Keratinocyte (primary cell): ENCODE measurements around the gene CBL. TPM values are rescaled to one million over a fixed set of nuclear protein-coding genes. Genes with fewer than 3 reads are reported as not detected.

Experiments used
- DNase-seq: peaks from one replicate; pipeline ENCODE4 v3.0.0-alpha.2; 2011; ENCODE audit warnings: low read depth, missing footprints, low spot score
- FAIRE-seq: peaks from 2 replicates; lab custom pipeline; 2011; peaks lifted over from hg19 to GRCh38; lab: Jason Lieb, UNC
- H2AFZ ChIP-seq: 2 replicates; pipeline ENCODE4 v1.6.0; 2012; ENCODE audit warnings: low read length, control low read depth, inconsistent platforms; ENCODE audit not compliant: control insufficient read depth
- H3K27ac ChIP-seq: 2 replicates; pipeline ENCODE4 v1.5.1; 2011; ENCODE audit warnings: low read length; ENCODE audit not compliant: control insufficient read depth, insufficient read depth
- H3K27me3 ChIP-seq: 3 replicates; pipeline ENCODE4 v1.6.0; 2011; ENCODE audit warnings: low read length; ENCODE audit not compliant: control insufficient read depth, insufficient read depth; ENCODE audit errors: extremely low read depth
- H3K36me3 ChIP-seq, 2 experiments: 2 replicates in 1 of 2; 3 replicates in 1 of 2; pipeline ENCODE4 v1.5.1; 2011; ENCODE audit warnings: low read length in 2 of 2, mild to moderate bottlenecking in 1 of 2; ENCODE audit not compliant: control insufficient read depth in 2 of 2, insufficient read depth in 2 of 2; ENCODE audit errors: extremely low read depth in 1 of 2
- H3K4me1 ChIP-seq: 3 replicates; pipeline ENCODE4 v1.5.1; 2011; ENCODE audit warnings: low read length; ENCODE audit not compliant: control insufficient read depth, insufficient read depth; ENCODE audit errors: extremely low read depth
- H3K4me2 ChIP-seq: 3 replicates; pipeline ENCODE4 v1.6.0; 2011; ENCODE audit warnings: low read depth, low read length; ENCODE audit not compliant: control insufficient read depth, insufficient read depth; ENCODE audit errors: extremely low read depth
- H3K4me3 ChIP-seq, 3 experiments: fragments of 200-600 bp in 1 of 3; sonication (generic) in 1 of 3; 2 replicates in 2 of 3; 3 replicates in 1 of 3; pipeline ENCODE4 v1.5.1; 2011 to 2016; ENCODE audit warnings: low read length in 3 of 3, mild to moderate bottlenecking in 3 of 3, control low read depth in 2 of 3, inconsistent platforms in 1 of 3, low read depth in 1 of 3, mixed read lengths in 1 of 3, mixed run types in 1 of 3, moderate library complexity in 1 of 3; ENCODE audit not compliant: control insufficient read depth in 2 of 3, insufficient read depth in 2 of 3; ENCODE audit errors: extremely low read depth in 1 of 3
- H3K79me2 ChIP-seq: 2 replicates; pipeline ENCODE4 v1.6.0; 2012; ENCODE audit warnings: low read length; ENCODE audit not compliant: control insufficient read depth, insufficient read depth
- H3K9ac ChIP-seq: 3 replicates; pipeline ENCODE4 v1.6.0; 2011; ENCODE audit warnings: low read length; ENCODE audit not compliant: control insufficient read depth, insufficient read depth; ENCODE audit errors: extremely low read depth
- H3K9me1 ChIP-seq: 3 replicates; pipeline ENCODE4 v1.6.0; 2011; ENCODE audit warnings: low read length; ENCODE audit not compliant: control insufficient read depth, insufficient read depth; ENCODE audit errors: extremely low read depth
- H3K9me3 ChIP-seq: 2 replicates; pipeline ENCODE4 v1.5.1; 2012; ENCODE audit warnings: low read depth, low read length; ENCODE audit not compliant: control insufficient read depth
- H4K20me1 ChIP-seq: 3 replicates; pipeline ENCODE4 v1.6.0; 2011; ENCODE audit warnings: low read length; ENCODE audit not compliant: control insufficient read depth, insufficient read depth; ENCODE audit errors: extremely low read depth
- CTCF ChIP-seq, 3 experiments: IDR thresholded peaks in 1 of 3; conservative IDR thresholded peaks in 1 of 3; optimal IDR thresholded peaks in 1 of 3; 2 replicates in 2 of 3; 3 replicates in 1 of 3; pipeline versions ENCODE3 to v1.5.1; 2011; ENCODE audit warnings: low read length in 3 of 3, mild to moderate bottlenecking in 3 of 3, moderate library complexity in 2 of 3, control low read depth in 1 of 3, inconsistent platforms in 1 of 3; ENCODE audit not compliant: insufficient read depth in 2 of 3; ENCODE audit errors: extremely low read depth in 1 of 3
- EZH2 ChIP-seq: IDR thresholded peaks from one replicate; pipeline ENCODE4 v1.6.1; 2012; ENCODE audit warnings: inconsistent platforms, mild to moderate bottlenecking, low read length, moderate library complexity
- dilution Hi-C: fragments of 300-500 bp; cut with MboI; formaldehyde crosslinking; loops from one replicate; pipeline ENCODE4 v1.7.0; 2020; ENCODE audit warnings: low sequenced_read_pairs; ENCODE audit not compliant: extremely low pct_ligation_motif_present
- polyA plus RNA-seq, 5 experiments: library from polyadenylated mRNA; depleted of rRNA in 3 of 5; stranded (reverse) in 3 of 5; stranded (forward) in 1 of 5; unstranded in 1 of 5; fragments of >200 nt; gene quantifications; 1 replicate in 1 of 5; 2 replicates in 3 of 5; 3 replicates in 1 of 5; pipeline versions ENCODE4 v1.2.1 to v1.2.3, GENCODE V29; 2011 to 2012; ENCODE audit warnings: missing spikeins in 2 of 5, low read depth in 1 of 5, low replicate concordance in 1 of 5

The CBL gene
- polyA plus RNA-seq, 1 donor (not counting 4 experiments of a cell fraction or from before 2014, with no cell fraction given) = 14.1 TPM

DNA sequence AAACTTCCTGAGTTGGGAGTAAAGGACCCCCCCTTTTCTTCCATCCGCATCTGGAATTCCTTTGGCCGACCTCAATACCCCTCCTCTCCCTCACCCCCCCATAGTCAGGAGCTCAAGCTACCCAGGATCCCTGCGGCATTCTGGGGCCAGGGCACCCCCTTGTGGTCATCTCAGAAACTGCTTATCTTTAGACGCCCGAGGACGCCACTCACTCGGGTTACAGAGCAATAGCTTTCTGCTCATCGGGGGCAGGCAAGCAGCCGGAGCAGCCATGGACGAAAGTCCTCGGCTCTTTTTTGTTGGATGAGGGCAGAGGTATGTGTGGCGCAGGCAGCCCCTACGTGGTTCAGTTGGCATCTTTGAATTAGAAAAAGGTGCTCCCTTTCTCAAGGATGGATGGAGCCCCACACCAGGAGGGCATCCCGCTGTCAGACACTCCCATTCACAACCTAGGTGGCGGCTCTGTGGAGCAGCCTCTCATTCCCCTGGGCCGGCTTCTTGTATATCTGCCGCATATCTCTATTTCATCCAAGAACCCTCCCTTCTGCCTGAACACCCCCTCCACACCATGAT is 132.3 kb downstream of the CBL start:
- peaks cover 26% of the 10 kb centered on the region for H3K79me2 ChIP-seq
- no peak overlapping the region for H3K4me3 ChIP-seq
- H3K27me3 ChIP-seq = peaks cover 34% of the 10 kb centered on the region
- no peak for FAIRE-seq
- H2AFZ ChIP-seq = no peak overlapping the region
- H3K36me3 ChIP-seq = peaks cover 4 to 14% of the 10 kb centered on the region in 2 experiments
- dilution Hi-C loops = no loop called here
- DNase-seq = no peak
- no peaks in the 10 kb centered on the region for H3K9me1 ChIP-seq
- no peak overlapping the region for H3K27ac ChIP-seq
- H3K9me3 ChIP-seq = no peaks in the 10 kb centered on the region
- H3K9ac ChIP-seq = no peak overlapping the region
- no peak overlapping the region for H3K4me2 ChIP-seq
- peaks cover 19% of the 10 kb centered on the region for H3K4me1 ChIP-seq
- H4K20me1 ChIP-seq = peaks cover 3% of the 10 kb centered on the region
- TF ChIP-seq CTCF (optimal IDR thresholded peaks at IDR 0.05 in 1 of 3, IDR thresholded peaks at IDR 0.05 in 1 of 3, conservative IDR thresholded peaks at IDR 0.05 in 1 of 3; ENCODE audit: extremely low read depth in 1 of 3, insufficient read depth in 2 of 3, low read length in 3 of 3) (peak; percentile 78 to 87 (median 83)), EZH2 (no peak)

DNA sequence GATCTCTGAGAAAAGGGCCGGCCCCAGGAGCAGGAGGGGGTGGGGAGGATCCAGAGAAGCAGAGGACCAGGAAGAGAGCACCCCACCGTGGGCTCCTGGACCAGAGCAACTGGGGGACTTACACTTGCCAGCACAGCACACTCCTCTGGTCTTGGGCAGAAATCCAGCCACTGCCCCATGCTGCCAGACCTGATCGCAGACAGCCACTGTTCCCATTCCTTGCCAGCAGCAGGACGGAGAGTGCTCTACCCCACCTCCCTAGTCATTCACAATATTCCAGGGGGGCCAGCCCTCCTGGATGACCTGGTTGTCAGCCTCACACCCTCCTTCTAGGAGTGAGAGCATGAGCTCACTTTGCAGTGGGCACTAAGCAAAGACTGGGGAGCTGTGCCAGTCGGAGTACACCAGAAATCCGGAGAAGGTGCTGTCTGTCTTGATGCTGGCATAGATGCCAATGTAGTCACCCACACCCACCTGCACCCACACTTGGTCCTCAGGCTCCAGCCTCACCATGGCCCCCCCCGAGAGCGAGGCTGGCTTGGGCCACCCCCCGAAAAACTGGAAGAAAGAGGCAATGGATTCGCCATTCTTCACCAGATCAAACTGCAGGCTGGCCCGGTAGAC is 132.9 kb downstream of the CBL start:
- H3K9ac ChIP-seq = no peak overlapping the region

More for the DNA sequence above, 132.9 kb downstream of the CBL start:
- Histone ChIP-seq H3K27me3 (peaks cover 40% of the 10 kb centered on the region), H3K4me2 (no peak overlapping the region), H2AFZ (no peak overlapping the region), H4K20me1 (peaks cover 3% of the 10 kb centered on the region), H3K27ac (no peak overlapping the region), H3K4me3 (no peak overlapping the region), H3K9me1 (no peaks in the 10 kb centered on the region), H3K79me2 (peaks cover 26% of the 10 kb centered on the region), H3K9me3 (no peaks in the 10 kb centered on the region), H3K36me3 (peaks cover 4 to 14% of the 10 kb centered on the region in 2 experiments), H3K4me1 (peaks cover 15% of the 10 kb centered on the region)
- dilution Hi-C loops = no loop called here
- DNase-seq (no peak), FAIRE-seq (no peak)
- TF ChIP-seq EZH2 (no peak), CTCF (optimal IDR thresholded peaks at IDR 0.05 in 1 of 3, IDR thresholded peaks at IDR 0.05 in 1 of 3, conservative IDR thresholded peaks at IDR 0.05 in 1 of 3; ENCODE audit: extremely low read depth in 1 of 3, insufficient read depth in 2 of 3, low read length in 3 of 3) (no peak)
